NCI-H187 (cell line): ENCODE results near the gene CKS2.
"Not testable (repeated sequence)": the region's sequence is repeated elsewhere in the genome, so short reads cannot be mapped to it uniquely, and the experiment has no call there.

Experiments
- DNase-seq, 2 experiments: peaks; one replicate each; lab custom pipeline; 2025; lab: John Stamatoyannopoulos, UW

The CKS2 gene

DNA sequence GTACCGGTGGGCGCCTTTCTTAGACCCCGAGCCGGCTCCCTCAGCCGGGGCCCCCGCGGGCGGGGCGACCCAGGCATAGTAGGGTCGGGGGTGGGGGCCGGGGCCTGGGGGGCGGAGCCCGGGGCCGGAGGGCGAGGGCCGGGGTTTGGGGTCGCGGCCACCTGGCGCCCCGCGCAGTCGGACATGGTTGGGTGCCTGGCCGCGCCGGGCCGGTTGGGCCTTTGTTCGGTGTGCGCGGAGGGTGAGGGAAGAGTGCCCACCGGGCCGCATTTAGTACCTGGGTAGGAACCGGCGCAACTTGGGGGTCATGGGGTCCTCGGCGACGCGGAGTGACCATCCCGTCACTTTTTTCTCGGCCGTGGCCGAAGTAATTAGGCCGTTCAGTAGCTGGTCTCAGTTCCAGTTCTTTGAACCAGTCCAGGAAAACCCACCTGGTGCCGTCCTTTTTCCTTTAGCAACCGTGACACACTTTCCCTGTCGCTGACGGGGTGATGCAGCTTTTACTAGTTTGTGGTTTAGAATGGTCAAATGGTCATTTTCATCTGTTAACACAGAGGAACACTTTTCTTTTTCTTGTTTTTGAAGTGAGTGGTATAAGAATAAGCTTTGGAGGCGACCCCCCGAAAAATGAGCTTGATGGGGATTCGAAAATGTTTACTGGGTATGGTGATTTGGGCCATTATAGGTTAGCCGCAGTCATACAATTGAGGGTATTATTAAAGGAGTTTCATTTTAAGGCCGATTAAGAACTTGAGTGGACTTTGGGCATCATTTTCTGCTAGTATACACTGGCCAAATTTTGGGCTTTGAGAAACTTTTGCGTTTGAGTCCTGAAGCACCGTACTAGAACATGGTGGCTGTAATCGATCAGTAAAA lies 589 bp downstream of the CKS2 start:
- no peak for DNase-seq

DNA sequence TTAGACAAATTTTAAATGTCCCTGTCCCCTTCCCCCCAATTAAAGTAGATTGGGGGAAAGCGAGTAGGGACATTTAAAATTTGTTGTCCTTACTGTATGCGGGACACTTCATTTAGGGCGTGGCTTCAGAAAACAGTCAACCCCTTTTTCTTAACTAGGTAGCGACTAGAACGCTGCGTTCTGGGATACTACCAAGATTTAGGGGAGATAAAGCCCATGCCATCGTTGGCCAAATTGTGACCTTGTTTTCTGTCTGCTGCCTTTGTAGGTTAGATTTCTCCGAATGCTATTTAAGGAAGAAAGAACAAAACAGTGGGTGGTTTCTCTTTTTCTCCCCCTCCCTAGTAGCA lies 1.2 kb downstream of the CKS2 start:
- no peak for DNase-seq

DNA sequence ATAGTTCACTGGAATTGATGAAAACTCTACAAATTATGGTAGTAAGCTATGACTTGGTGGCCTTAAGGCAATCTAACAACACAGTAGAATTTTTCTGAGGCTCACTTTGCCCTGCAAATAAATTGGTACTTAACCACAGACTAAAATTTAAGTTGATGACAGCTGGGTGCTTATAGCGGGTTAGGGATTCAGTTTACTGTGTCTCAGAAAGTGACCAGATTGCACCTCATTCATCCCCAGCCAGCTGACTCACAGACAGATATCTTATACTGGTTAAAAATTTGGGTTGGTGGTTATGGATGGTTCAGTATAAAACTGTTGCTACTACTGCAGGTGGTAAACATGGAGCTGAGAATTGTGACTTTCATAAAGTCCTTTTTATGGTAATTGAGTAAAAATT lies 2.8 kb downstream of the CKS2 start:
- no peak for DNase-seq

DNA sequence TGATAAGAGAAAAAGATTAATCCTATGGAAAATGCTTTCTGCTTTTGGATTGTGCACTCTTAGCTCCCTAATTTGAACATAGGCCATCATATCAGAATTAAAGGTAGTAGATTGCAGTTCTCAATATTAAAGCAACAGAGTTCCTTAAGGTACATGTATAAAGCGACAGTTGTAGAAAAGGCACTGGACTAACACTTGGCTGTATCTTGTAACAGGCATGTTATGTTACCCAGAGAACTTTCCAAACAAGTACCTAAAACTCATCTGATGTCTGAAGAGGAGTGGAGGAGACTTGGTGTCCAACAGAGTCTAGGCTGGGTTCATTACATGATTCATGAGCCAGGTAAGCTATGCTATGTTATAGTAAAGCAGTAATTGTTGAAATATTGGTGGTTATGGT lies 4.0 kb downstream of the CKS2 start:
- DNase-seq: no peak

DNA sequence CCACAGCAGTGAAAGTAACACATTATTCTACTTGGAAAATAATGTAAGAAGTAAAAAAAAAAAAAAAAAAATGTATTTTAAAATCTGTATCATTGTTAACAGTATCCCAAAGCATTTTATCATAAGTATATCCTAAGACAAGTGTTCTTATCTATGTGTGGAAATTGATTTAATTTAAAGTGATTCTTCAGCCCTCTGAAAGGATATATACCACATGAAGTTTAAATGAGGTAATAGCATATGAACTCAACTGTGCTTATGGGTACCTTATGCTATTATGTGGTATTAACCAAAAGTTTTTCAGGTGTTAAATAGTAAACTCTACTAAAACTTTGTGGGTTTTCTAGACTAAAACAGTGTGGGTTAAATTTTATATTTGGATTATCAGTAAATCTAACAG lies 4.5 kb downstream of the CKS2 start:
- DNase-seq: no peak

DNA sequence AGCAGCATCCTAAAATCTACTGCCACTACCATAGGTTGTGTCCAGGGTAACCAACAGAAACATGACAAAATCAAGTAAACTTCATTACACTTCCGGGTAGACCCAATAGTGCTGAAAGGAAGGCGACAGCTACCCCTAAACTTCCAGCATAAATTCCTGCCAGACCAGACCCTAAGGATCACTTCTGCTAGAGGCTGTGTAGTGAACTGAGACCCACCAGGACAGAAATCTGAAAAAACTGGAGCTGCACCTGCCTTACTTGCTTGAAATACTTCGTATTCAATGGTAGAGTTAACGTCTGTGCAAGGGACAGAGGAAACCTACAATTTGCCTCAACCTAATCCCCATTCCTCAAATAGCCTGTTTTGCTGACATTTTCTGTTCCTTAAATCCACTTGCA lies 6.3 kb downstream of the CKS2 start:
- no peak for DNase-seq

DNA sequence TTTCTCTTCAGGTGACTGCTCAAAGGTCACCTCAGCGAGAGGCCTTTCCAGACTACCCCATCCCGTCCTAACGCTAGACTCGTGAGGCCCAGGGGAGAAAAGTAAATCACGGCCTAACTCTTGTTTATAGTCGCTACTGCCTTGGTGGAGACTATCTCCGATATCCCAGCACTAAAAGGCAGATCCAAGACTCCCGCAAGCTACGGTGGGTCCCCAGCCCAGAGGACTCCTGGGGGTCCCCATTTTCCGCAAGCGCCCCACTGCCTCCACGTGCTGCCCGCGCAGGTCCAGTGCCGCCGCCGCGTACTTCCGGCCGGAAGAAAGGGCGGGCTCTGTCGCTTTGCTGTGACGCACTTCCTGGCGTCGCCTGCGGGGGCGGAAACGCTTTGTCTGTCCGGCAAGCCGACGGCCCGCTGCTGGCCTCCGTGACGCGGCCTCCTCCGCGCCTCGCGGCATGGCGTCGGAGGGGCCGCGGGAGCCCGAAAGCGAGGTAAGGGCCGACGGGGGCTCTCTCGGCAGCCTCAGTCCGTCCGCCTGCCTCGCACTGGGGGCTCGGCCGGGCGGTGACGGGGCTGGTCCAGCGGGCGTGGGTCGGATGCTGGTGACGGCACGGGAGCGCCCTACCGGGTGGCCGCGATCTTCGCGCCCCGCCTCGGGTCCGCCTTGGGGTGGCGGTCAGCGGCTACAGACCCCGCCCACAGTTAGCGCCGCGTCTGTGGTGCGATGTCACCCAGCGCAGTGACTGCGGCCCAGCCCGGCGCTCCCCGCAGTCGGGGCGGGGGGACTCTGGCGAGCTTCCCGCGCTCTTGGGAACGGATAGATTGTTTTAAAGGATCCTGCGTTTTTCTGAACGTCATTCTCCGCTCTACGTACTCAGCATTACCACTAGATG lies 7.4 kb downstream of the CKS2 start, which contains the start of gene SECISBP2:
Gene SECISBP2 (plus strand): TSS at position 378 of the 892 bp plus-strand sequence. CDS start 77 bp downstream, at position 455.
- DNase-seq: peak; percentile 72 to 77

DNA sequence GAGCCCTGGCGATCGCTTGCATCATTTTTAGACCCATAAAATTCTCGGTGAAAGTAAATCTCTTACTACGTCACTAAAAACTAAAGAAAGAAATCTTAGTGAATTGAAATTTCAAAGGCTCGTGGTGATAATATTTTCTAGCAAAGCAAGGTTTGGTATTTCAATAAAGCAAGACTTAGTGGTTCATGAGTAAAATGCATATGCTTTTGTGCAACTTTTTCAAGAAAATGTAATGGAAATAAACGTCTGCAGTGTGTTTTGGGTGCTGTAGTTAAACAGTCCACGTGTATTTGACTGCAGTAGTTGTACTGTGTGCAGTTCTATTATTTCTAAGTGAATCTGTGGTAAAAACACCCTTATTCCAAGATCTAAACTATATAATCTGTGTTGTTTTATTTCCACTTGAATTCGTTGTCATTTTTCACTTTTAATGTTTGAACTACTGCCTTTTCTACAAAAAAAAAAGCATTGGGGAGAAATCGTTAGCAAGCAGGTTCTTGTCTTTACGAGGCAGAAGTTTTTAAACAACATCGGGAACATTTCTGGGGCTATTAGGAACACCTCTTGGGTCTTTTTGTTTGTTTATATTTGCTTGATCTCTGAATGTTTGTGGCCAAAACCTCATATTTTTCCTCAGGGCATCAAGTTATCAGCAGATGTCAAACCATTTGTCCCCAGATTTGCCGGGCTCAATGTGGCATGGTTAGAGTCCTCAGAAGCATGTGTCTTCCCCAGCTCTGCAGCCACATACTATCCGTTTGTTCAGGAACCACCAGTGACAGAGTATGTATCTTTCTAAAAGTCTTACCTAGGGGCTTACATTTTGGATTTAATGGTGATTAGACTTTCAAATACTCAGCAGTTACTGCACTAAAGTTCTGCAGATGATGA lies 8.3 kb downstream of the CKS2 start:
- DNase-seq: no peak

DNA sequence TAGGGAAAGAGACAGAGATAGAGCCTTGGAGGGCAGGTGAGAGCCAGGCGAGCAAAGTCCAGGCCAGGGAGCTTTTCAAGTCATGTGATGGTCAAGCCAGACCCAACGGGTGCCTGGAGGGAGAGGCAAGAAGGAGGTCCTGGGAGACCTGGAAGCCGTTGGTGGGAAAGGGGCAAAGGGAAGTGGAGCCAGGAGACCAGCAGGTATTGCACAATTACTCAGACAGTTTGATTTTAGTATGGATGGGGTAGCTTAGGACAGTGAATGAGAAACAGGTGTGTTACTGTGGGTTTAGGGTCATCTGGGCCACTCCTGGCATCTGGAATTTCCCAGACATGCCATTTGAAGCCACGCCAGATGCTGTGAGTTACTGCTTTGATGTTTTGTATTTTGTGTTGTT lies 12.4 kb downstream of the CKS2 start:
- no peak for DNase-seq

DNA sequence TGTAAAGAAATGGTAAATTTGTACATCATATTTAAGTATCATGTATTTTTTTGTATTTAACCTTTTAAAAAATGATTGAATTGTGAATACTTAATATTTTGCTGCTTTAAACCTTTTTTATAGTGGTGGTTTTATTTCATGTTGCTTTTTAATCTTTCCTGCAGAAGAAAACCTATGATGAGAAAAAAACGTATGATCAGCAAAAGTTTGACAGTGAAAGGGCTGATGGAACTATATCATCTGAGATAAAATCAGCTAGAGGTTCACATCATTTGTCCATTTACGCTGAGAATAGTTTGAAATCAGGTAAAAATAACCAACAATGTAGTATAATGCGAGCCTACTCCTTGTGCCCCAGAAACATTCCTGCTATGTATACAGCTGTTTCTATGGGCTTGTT lies 14.7 kb downstream of the CKS2 start:
- no peak for DNase-seq

DNA sequence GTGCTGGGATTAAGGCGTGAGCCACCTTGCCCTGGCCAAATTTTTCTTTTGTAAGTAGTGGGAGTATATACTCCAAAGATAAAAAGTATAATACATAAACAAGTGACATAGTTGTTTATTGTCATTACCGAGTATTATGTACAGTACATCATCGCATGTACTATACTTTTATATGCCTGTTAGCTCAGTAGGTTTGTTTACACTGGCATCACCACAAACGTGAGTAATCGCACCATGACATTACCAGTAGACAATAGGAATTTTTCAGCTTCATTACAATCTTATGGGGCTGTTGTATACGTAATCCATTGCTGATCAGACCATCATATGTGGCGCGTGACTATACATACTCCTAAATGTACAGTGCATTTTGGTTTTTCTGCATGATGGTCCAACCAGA lies 17.1 kb downstream of the CKS2 start:
- no peak for DNase-seq

DNA sequence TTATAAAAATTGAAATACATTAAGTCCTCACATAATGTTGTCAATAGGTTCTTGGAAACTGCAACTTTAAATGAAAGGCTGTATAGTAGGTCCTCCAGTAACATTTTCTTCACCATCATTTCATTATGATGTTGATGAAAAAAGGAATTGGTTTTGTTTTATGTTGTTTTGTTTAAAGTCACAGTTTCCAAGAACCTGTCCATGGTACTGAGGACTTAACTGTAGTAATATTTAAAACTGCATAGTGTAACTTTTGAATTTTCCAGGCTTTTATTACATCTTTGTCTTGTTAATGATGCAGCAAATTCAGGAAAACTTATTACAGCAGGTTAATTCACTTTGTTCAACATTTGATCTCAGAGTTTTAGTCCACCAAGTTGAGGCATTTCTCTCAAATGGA lies 18.9 kb downstream of the CKS2 start:
- DNase-seq: no peak

DNA sequence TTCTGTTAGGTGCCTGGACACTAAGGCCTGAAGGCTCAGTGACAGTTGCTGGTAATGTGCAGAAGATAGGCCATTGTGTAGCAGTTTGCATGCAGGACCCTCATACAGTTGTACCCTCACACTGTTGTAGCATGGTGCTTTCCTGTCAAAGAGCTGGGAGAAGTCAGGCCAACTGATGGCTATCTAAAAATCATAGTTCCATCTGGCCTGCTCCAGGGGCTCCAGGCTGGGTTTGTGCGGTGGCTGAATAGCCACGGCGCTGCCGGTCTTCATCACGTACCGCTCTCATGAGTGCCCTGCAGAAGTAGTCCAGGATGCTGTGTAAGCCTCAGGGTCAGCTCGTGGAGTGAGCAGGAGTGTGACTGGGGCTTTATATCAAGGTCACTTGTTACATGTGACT lies 19.5 kb downstream of the CKS2 start:
- no peak for DNase-seq

DNA sequence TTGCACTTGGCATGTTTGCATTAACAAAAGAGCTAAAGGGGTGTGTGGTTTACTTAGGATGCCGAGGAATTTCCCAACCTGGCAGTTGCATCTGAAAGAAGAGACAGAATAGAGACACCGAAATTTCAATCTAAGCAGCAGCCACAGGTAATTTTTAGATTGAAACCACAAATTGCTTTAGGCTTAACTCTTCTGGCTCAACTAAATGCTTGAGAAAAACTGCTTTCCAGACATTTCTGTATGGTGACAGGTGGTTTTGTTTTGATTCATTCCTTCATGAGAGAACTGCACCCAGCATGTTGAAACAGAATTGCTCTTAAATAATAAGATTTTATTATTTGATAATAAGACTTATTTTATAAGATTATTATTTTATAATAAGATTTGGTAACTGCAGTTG lies 28.8 kb downstream of the CKS2 start:
- no peak for DNase-seq

DNA sequence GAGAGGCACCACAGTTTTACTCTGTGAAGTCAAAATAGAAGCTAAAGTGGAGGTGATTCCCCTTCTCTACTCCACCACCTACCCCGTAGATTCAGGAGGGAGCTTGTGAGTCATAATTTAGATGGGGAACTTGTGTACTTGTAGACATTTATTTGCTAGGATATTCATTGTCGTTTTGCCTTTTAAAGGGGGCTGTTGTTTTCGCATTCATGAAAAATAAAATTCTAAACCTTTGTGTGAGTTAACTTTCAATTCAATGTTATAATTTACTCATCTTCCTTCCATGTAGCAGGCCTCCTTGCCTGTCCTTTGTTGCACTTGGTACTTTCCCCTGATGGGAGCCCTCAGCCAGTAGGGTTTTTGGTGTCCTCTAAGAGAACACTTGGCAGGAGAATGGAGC lies 29.3 kb downstream of the CKS2 start:
- DNase-seq: no peak

DNA sequence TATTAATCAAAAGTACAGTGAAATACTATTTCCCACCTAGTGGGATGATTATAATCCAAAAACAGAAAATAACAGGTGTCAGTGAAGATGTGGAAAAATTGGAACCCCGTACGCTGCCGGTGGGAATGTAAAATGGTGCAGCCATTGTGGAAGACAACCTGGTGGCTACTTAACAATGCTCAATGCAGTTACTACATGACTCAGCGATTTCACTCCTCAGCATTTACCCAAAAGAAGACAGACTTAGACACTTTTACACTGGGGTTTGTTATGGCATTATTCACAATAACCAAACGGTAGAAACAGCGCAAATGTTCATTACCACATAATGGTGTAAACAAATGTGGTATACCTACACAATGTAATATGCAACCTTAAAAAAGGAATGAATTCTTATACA lies 31.2 kb downstream of the CKS2 start:
- DNase-seq: no peak

DNA sequence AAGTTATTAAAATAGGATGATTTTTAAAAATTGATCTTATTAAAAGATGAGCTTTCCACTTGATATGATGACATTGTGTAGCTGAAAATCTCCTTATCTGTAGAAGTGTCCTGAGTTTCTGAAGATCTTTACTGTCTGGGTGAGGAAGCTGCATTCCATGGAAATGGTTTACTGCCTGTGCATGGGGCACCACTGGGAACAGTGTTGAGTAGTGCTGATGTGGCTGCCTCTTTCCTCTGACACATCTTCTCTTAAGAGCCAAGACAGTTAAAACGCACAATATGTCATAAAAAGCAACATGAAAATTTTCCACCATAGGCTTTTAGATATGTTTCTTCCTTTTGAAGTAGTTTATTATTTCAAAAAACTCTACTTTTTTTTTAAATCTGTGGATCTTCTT lies 32.0 kb downstream of the CKS2 start:
- no peak for DNase-seq

DNA sequence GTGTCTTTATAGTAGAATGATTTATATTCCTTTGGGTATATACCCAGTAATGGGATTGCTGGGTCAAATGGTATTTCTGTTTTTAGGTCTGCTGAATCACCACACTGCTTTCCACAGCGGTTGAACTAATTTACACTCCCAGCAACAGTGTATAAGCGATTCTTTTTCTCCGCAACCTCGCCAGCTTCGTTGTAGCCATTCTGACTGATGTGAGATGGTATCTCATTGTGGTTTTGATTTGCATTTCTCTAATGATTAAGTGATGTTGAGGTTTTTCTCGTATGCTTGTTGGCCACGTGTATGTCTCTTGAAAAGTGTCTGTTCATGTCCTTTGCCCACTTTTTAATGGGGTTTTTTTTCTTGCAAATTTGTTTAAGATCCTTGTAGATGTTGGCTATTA lies 32.8 kb downstream of the CKS2 start:
- not testable (repeated sequence) for DNase-seq

DNA sequence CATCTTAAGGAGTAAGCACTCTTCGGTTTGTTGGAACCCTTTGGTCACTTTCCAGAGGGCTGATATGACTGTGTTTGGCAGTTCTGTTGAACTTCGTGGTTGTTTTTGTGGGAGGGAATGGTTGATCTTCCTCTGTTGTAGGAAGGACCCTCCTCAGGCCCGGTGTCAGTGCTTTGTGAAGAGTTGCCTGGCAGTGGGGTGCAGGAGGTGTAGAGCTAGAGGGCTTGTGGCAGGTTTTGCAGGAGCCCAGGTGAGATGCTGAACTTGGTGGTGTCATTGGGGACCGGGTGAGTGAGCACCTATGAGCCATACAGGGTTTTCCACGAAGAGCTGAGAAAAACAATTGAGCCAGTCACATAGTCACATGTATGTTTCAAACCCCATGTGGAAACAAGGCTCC lies 34.5 kb downstream of the CKS2 start:
- DNase-seq: no peak

DNA sequence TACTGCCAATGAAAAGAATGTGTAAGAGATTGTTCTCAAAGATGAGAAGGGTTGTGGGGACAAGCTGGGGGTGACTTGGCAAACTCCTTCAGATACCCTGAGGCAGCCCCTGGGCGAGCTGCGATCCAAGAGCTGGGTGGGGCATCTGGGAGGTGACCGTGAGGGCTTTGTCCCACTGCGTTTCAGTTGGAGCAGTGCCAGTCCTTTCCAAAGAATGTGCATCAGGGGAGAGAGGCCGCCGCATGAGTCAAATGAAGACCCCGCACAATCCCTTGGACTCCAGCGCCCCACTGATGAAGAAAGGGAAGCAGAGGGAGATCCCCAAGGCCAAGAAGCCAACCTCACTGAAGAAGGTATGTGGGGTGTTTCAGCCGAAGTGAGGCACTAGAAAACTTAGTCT lies 35.7 kb downstream of the CKS2 start:
- no peak for DNase-seq

DNA sequence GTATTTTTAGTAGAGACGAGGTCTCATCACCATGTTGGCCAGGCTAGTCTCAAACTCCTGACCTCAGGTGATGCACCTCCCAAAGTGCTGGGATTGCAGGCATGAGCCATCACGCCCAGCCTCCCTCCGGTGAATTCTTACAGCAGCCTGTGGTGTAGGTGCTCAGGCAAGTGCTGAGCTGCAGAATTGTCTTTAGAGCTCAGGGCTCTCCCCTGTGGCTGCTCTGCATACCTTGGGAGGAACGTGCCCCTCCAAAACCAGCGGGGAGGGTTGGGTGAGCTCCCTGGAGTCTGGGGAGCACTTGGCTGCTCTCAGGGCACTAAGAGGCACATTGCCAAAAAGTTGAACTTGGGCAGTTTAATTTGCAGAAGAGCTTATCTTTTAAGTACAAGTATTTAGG lies 36.7 kb downstream of the CKS2 start:
- no peak for DNase-seq

DNA sequence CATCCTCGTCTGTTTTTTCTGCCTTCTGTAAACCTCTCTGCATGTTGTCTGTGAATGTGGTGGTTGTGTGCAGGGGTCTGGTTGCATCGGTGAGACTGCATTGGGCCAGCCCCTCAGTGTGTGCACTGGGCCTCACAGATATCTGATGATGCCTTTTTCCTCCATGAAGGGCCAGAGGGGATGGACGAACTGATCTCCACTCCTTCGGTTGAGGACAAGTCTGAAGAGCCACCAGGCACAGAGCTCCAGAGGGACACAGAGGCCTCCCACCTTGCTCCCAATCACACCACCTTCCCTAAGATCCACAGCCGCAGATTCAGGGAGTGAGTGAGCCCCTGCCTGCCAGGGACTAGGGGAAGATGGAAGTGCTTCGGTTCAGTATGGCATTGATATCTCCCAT lies 38.6 kb downstream of the CKS2 start:
- no peak for DNase-seq
